K562 (cell line): ENCODE results near the gene FAM193A. TPM values are rescaled to one million over a fixed set of nuclear protein-coding genes. Genes with fewer than 3 reads are reported as not detected.
A peak's percentile ranks its signal among the peaks of the same experiment; 100 is the strongest.

Experiments used
- ATAC-seq: fragments of 200-7000 bp; cut with Tn5 transposase; 3 replicates; pipeline ENCODE4 v1.9.1; 2020; ENCODE audit warnings: moderate library complexity
- BruUV-seq: library from RNA; stranded (reverse); fragments of 400-500 nt; replicated peaks from 2 replicates; lab custom pipeline; 2021; lab: Mats Ljungman, UMichigan
- CTCF ChIA-PET: fragments of 300-600 bp; formaldehyde crosslinking; extraction: SDS; loops from one replicate; lab custom pipeline; 2021; ENCODE audit warnings: low intra/inter-chr PET ratio; lab: Yijun Ruan, JAX
- POLR2A ChIA-PET: fragments of 300-600, 350-650 bp; sonication (Branson Sonifier 250); formaldehyde crosslinking; extraction: SDS; loops from one replicate; lab custom pipeline; 2021; ENCODE audit warnings: antibody characterized with exemption, inconsistent platforms; lab: Yijun Ruan, JAX
- DNase-seq, 4 experiments: peaks; one replicate each; pipeline versions ENCODE4 v3.0.0 to v3.0.0-alpha.2; 2011 to 2018; ENCODE audit warnings: low spot score in 3 of 4, mixed read lengths in 3 of 4; ENCODE audit errors: extremely low read depth in 1 of 4
- FAIRE-seq: peaks from 2 replicates; lab custom pipeline; 2011; peaks lifted over from hg19 to GRCh38; lab: Jason Lieb, UNC
- H2AFZ ChIP-seq: 2 replicates; pipeline ENCODE4 v1.6.0; 2011; ENCODE audit warnings: low read depth, low read length, control low read depth, inconsistent platforms
- H3K27ac ChIP-seq: fragments of 200-600 bp; 3 replicates; pipeline ENCODE4 v1.8.0; 2011; ENCODE audit warnings: low read depth, mild to moderate bottlenecking, control low read depth, inconsistent platforms, low read length, moderate library complexity, mixed read lengths; ENCODE audit errors: extremely low read depth
- H3K27me3 ChIP-seq, 2 experiments: fragments of 300-600 bp in 1 of 2; 2 replicates in 1 of 2; 3 replicates in 1 of 2; pipeline versions ENCODE4 v1.6.0 to v1.8.0; 2011; ENCODE audit warnings: inconsistent platforms in 2 of 2, low read length in 2 of 2, mild to moderate bottlenecking in 1 of 2, mixed read lengths in 1 of 2, moderate library complexity in 1 of 2; ENCODE audit not compliant: control insufficient read depth in 2 of 2, insufficient read depth in 2 of 2
- H3K36me3 ChIP-seq: fragments of 300-600 bp; 3 replicates; pipeline ENCODE4 v1.8.0; 2011; ENCODE audit warnings: mild to moderate bottlenecking, low read length, inconsistent platforms; ENCODE audit not compliant: control insufficient read depth, insufficient read depth
- H3K4me1 ChIP-seq, 2 experiments: fragments of 200-600 bp in 1 of 2; replicated peaks in 1 of 2; 2 replicates in 1 of 2; 3 replicates in 1 of 2; pipeline versions ENCODE4 v1.5.1 to v1.8.0; 2011; ENCODE audit warnings: inconsistent platforms in 2 of 2, low read length in 2 of 2, mild to moderate bottlenecking in 1 of 2, mixed read lengths in 1 of 2, moderate library complexity in 1 of 2; ENCODE audit not compliant: control insufficient read depth in 2 of 2, insufficient read depth in 2 of 2
- H3K4me2 ChIP-seq: 2 replicates; pipeline ENCODE4 v1.6.1; 2011; ENCODE audit warnings: low read length, control low read depth, inconsistent platforms, mixed read lengths; ENCODE audit not compliant: insufficient read depth
- H3K4me3 ChIP-seq: fragments of 200-600 bp; sonication (generic), shearing (Covaris generic); 2 replicates; pipeline ENCODE4 v1.5.1; 2016; ENCODE audit warnings: control low read depth, inconsistent platforms
- H3K79me2 ChIP-seq: fragments of 200-600 bp; 3 replicates; pipeline ENCODE4 v1.8.0; 2011; ENCODE audit warnings: low read length, inconsistent platforms; ENCODE audit not compliant: control insufficient read depth, insufficient read depth
- H3K9ac ChIP-seq, 2 experiments: 2 replicates each; pipeline versions ENCODE4 v1.6.0 to v1.6.1; 2011; ENCODE audit warnings: low read depth in 2 of 2, low read length in 2 of 2, control low read depth in 1 of 2, inconsistent platforms in 1 of 2, mild to moderate bottlenecking in 1 of 2, mixed read lengths in 1 of 2; ENCODE audit not compliant: insufficient read depth in 1 of 2
- H3K9me1 ChIP-seq: one replicate; pipeline ENCODE4 v1.6.0; 2011; ENCODE audit warnings: inconsistent platforms, mild to moderate bottlenecking, low read length, moderate library complexity; ENCODE audit not compliant: control insufficient read depth, insufficient read depth
- H3K9me3 ChIP-seq: replicated peaks from 2 replicates; pipeline ENCODE4 v1.5.1; 2011; ENCODE audit warnings: low read depth, low read length, inconsistent platforms; ENCODE audit not compliant: control insufficient read depth, insufficient read depth
- H4K20me1 ChIP-seq: replicated peaks from 2 replicates; pipeline ENCODE4 v1.6.1; 2011; ENCODE audit warnings: low read length, inconsistent platforms, mixed read lengths; ENCODE audit not compliant: control insufficient read depth, insufficient read depth
- BACH1 ChIP-seq: fragments of 200-800 bp; sonication (Bioruptor generic); IDR thresholded peaks from 2 replicates; pipeline ENCODE4 v1.6.1; 2016; ENCODE audit warnings: missing genetic modification characterization, missing compliant biosample characterization
- CEBPG ChIP-seq, 3 experiments: fragments of 200-800 bp in 1 of 3; sonication (Bioruptor generic) in 1 of 3; sonication (generic) in 1 of 3; formaldehyde crosslinking in 1 of 3; IDR thresholded peaks in 2 of 3; conservative IDR thresholded peaks in 1 of 3; 2 replicates each; pipeline versions ENCODE4 v1.6.1 to v1.8.0; 2016 to 2022; ENCODE audit warnings: missing compliant biosample characterization in 2 of 3, missing genetic modification characterization in 2 of 3, mild to moderate bottlenecking in 1 of 3, missing genetic modification reagents in 1 of 3
- ETS1 ChIP-seq: conservative IDR thresholded peaks from 2 replicates; pipeline ENCODE4 v1.6.1; 2011; ENCODE audit warnings: low read depth, mild to moderate bottlenecking, low read length; ENCODE audit not compliant: control insufficient read depth
- MCM3 ChIP-seq: fragments of 450-650 bp; IDR thresholded peaks from 2 replicates; pipeline ENCODE4 v1.6.1; 2016
- NR1H2 ChIP-seq: sonication (generic); formaldehyde crosslinking; IDR thresholded peaks from 2 replicates; pipeline ENCODE4 v1.4.0; 2020; ENCODE audit warnings: mild to moderate bottlenecking, missing genetic modification reagents
- SAFB2 ChIP-seq: fragments of 200-400 bp; formaldehyde crosslinking; IDR thresholded peaks from 2 replicates; pipeline ENCODE4 v1.6.1; 2018; ENCODE audit warnings: borderline replicate concordance, low read length, low read depth, moderate library complexity; ENCODE audit not compliant: severe bottlenecking
- SP1 ChIP-seq: sonication (generic); formaldehyde crosslinking; IDR thresholded peaks from 2 replicates; pipeline ENCODE4 v1.8.1; 2022; ENCODE audit warnings: mild to moderate bottlenecking, missing genetic modification reagents
- TAF7 ChIP-seq: fragments of 450-650 bp; IDR thresholded peaks from 2 replicates; pipeline ENCODE4 v1.6.1; 2016; ENCODE audit warnings: missing genetic modification characterization, missing compliant biosample characterization
- TEAD2 ChIP-seq: fragments of 450-650 bp; IDR thresholded peaks from 2 replicates; pipeline ENCODE4 v1.6.1; 2016; ENCODE audit warnings: missing genetic modification characterization, control low read depth, missing compliant biosample characterization
- ZNF395 ChIP-seq: fragments of 200-800 bp; sonication (Bioruptor generic); IDR thresholded peaks from 2 replicates; pipeline ENCODE4 v1.6.1; 2017; ENCODE audit warnings: missing genetic modification characterization, missing compliant biosample characterization
- ZNF449 ChIP-seq: fragments of 250-450 bp; sonication (Bioruptor Pico); IDR thresholded peaks from 2 replicates; pipeline ENCODE4 v1.8.0; 2022; ENCODE audit warnings: moderate library complexity, mild to moderate bottlenecking, inconsistent platforms
- ZNF780A ChIP-seq: fragments of 250-450 bp; sonication (Bioruptor Pico); IDR thresholded peaks from 2 replicates; pipeline ENCODE4 v1.5.0; 2021; ENCODE audit warnings: mild to moderate bottlenecking
- ZSCAN29 ChIP-seq: fragments of 450-650 bp; IDR thresholded peaks from 2 replicates; pipeline ENCODE4 v1.6.1; 2017
- WGBS: fragments of 100-300 bp; shearing (Covaris generic); methylation state at CpG from one replicate; pipeline ENCODE4 v1.1.6; 2016; ENCODE audit warnings: low coverage, mixed read lengths; ENCODE audit not compliant: insufficient coverage; ENCODE audit errors: missing lambda C conversion rate; 5-methylcytosine and 5-hydroxymethylcytosine counted together
- in situ Hi-C: fragments of 300-500 bp; cut with MboI; formaldehyde crosslinking; loops from 4 replicates; pipeline ENCODE4 v1.15.0; 2018; ENCODE audit warnings: inconsistent platforms, mixed read lengths
- intact Hi-C: fragments of 100-400 bp; cut with micrococcal nuclease; formaldehyde crosslinking; loops from 2 replicates; pipeline ENCODE4 v1.14.2; 2022
- polyA plus RNA-seq, 8 experiments: library from polyadenylated mRNA; depleted of rRNA in 4 of 8; stranded (reverse) in 5 of 8; unstranded in 3 of 8; fragments of >200 nt; fragmentation: Nextera tagmentation in 2 of 8; fragmentation: Illumina TruSeq in 1 of 8; extraction: Ambion mirVana in 2 of 8; extraction: Trizol in 1 of 8; gene quantifications; 2 replicates each; pipeline versions ENCODE4 v1.2.1 to v1.2.3, GENCODE V29; 2011 to 2014; ENCODE audit warnings: inconsistent platforms in 1 of 8, missing spikeins in 1 of 8
- total RNA-seq, 7 experiments: library from RNA; depleted of rRNA in 6 of 7; stranded (reverse); fragments of >200 nt in 6 of 7; fragmentation: Illumina TruSeq in 2 of 7; extraction: Trizol in 2 of 7; gene quantifications; 2 replicates each; pipeline versions ENCODE4 v1.2.1 to v1.2.3, GENCODE V29; 2011 to 2021; ENCODE audit warnings: low replicate concordance in 1 of 7

The FAM193A gene
- total and polyA plus RNA-seq, 9 of the 15 experiments (the other 6 are each of a cell fraction or from before 2014, with no cell fraction given) = 0.46 to 24.6 (median 9.6) TPM

- no peaks in the 10 kb centered on the region for H3K9me3 ChIP-seq
- FAIRE-seq (no peak), ATAC-seq (peak; percentile 57), DNase-seq (peak in 1 of 4 experiments; percentile 23)
- H3K36me3 ChIP-seq = peaks cover 16% of the 10 kb centered on the region; the same call in 2 of the 3 replicates
- H3K9ac ChIP-seq = peak overlapping the region in 1 of 2 experiments; percentile 38; a peak in 1 of 4 replicates
- peaks cover 30 to 33% of the 10 kb centered on the region in 2 experiments; a peak in 4 of 5 replicates for H3K4me1 ChIP-seq
- no peak overlapping the region for H3K4me3 ChIP-seq
- in situ Hi-C loops (no loop called here), intact Hi-C loops (no loop called here)
- H3K9me1 ChIP-seq = peaks cover 9% of the 10 kb centered on the region
- no peaks in the 10 kb centered on the region for H3K27me3 ChIP-seq
- H3K27ac ChIP-seq = no peak overlapping the region
- H3K4me2 ChIP-seq = no peak overlapping the region
- BruUV-seq = no TSS peak
- H2AFZ ChIP-seq = no peak overlapping the region
- no peak for TF ChIP-seq NR1H2 (CRISPR knock-in tag)
- TF ChIP-seq SAFB2 = no peak
- TF ChIP-seq SP1 = no peak
- TF ChIP-seq CEBPG (CRISPR knock-in tag; IDR thresholded peaks at IDR 0.05) = no peak
- no peak for TF ChIP-seq CEBPG (tag; conservative IDR thresholded peaks at IDR 0.05 in 1 of 2, IDR thresholded peaks at IDR 0.05 in 1 of 2)
- TF ChIP-seq ETS1 = no peak
- no peak for TF ChIP-seq ZSCAN29
- no peak for TF ChIP-seq ZNF780A (CRISPR knock-in tag)
- TF ChIP-seq TEAD2 (tag) = no peak
- no peak for TF ChIP-seq BACH1
- no peak for TF ChIP-seq TAF7 (tag)
- no peak for TF ChIP-seq ZNF395 (CRISPR knock-in tag)
- no peak for TF ChIP-seq ZNF449 (CRISPR knock-in tag)
- TF ChIP-seq MCM3 = no peak
- peaks cover 71% of the 10 kb centered on the region for H4K20me1 ChIP-seq
- peaks cover 95% of the 10 kb centered on the region for H3K79me2 ChIP-seq
- 79% methylated on average over 6 of the region's 6 CpGs for WGBS
- ChIA-PET CTCF (no interaction called here), POLR2A (interaction anchor here (0.6 to 1.5 kb wide), 5 partner anchors 9 to 46 kb away, joined by 3 to 8 read pairs (median 3); no protein-coding TSS in a partner anchor)
These were observed 56.1 kb downstream of the FAM193A start for GRCh38 chr4:2592572-2592971.
